ENCODE results near the gene UTP14C.

The UTP14C gene

GRCh38 chr13:52003541-52003940, 20.9 kb upstream of the UTP14C start:
- FAIRE-seq, result no peak
- no peak for TF ChIP-seq CTCF (IDR thresholded peaks at IDR 0.05; ENCODE audit: insufficient read depth, missing control alignments)
- no peak for DNase-seq (ENCODE audit: insufficient read length, low spot score)

GRCh38 chr13:52004511-52005170, 19.9 kb upstream of the UTP14C start:
- DNase-seq (ENCODE audit: insufficient read length, low spot score) (no peak), FAIRE-seq (no peak)
- TF ChIP-seq CTCF (IDR thresholded peaks at IDR 0.05; ENCODE audit: insufficient read depth, missing control alignments), result no peak

- no peak for TF ChIP-seq CTCF (IDR thresholded peaks at IDR 0.05; ENCODE audit: insufficient read depth, missing control alignments)
- DNase-seq (ENCODE audit: insufficient read length, low spot score) (no peak), FAIRE-seq (no peak)
These were observed 18.5 kb upstream of the UTP14C start for GRCh38 chr13:52005841-52006522.

- no peak for FAIRE-seq
- no peak for TF ChIP-seq CTCF (IDR thresholded peaks at IDR 0.05; ENCODE audit: insufficient read depth, missing control alignments)
- DNase-seq (ENCODE audit: insufficient read length, low spot score), result no peak
These were observed 17.8 kb upstream of the UTP14C start for GRCh38 chr13:52006523-52007245.

- no peak for TF ChIP-seq CTCF (IDR thresholded peaks at IDR 0.05; ENCODE audit: insufficient read depth, missing control alignments)
- DNase-seq (ENCODE audit: insufficient read length, low spot score), result no peak
- no peak for FAIRE-seq
These were observed 14.5 kb upstream of the UTP14C start for GRCh38 chr13:52009946-52010345.

- no peak for FAIRE-seq
- DNase-seq (ENCODE audit: insufficient read length, low spot score), result no peak
- no peak for TF ChIP-seq CTCF (IDR thresholded peaks at IDR 0.05; ENCODE audit: insufficient read depth, missing control alignments)
These were observed 13.4 kb upstream of the UTP14C start, which contains the start of gene ATP7B for GRCh38 chr13:52010890-52011631. TSS of gene ATP7B (minus strand) at chr13:52011450. CDS start at chr13:52011337, 113 bp downstream.

Data from D721Med (cell line).